ENCODE data around the gene DNMT3A.

DNA sequence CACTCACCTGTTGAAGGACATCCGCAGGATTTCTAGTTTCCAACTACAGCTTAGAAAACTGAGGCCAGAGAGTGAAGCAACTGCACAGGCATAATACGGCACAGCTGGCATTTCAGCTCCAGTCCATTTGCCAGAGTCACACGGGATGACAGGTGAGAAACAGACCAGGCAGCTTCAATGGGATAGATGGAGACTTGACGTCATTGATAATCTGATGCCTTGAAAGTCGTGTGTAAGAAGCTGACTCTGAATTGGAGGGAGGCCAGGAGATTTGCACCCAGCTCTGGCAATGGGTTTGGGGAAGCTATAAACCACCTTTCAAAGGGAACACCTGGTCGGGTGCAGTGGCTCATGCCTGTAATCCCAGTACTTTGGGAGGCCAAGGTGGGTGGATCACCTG is 12.4 kb upstream of the DNMT3A start:
- TF ChIP-seq CTCF (IDR thresholded peaks at IDR 0.05; ENCODE audit: extremely low read depth in 1 of 2, insufficient read depth in 1 of 2, low read depth in 1 of 2, low read length in 2 of 2) (no peak), POLR2A (IDR thresholded peaks at IDR 0.05; ENCODE audit: low read depth, low read length) (no peak), POLR2AphosphoS5 (IDR thresholded peaks at IDR 0.05; ENCODE audit: insufficient read depth, low read depth, low read length) (no peak), JUN (IDR thresholded peaks at IDR 0.05; ENCODE audit: borderline replicate concordance, insufficient read depth, insufficient read length, low read depth) (no peak), EZH2 (IDR thresholded peaks at IDR 0.05; ENCODE audit: borderline replicate concordance, low read depth, low read length, severe bottlenecking) (no peak), MYC (IDR thresholded peaks at IDR 0.05; ENCODE audit: low read depth, low read length) (no peak)
